HepG2 (cell line): ENCODE data around the gene AFAP1.

Source experiments
- CAMTA2 ChIP-seq: sonication (generic); formaldehyde crosslinking; IDR thresholded peaks from 2 replicates; pipeline ENCODE4 v1.4.0; 2020; ENCODE audit warnings: mild to moderate bottlenecking, missing genetic modification reagents, borderline replicate concordance
- CREM ChIP-seq, 2 experiments: sonication (generic) in 1 of 2; formaldehyde crosslinking in 1 of 2; IDR thresholded peaks; 2 replicates each; pipeline versions ENCODE4 v1.4.0 to v1.6.1; 2016 to 2020; ENCODE audit warnings: antibody characterized with exemption in 1 of 2, mild to moderate bottlenecking in 1 of 2, missing genetic modification reagents in 1 of 2

- TF ChIP-seq CREM (IDR thresholded peaks at IDR 0.05) (no peak), CREM (CRISPR knock-in tag; IDR thresholded peaks at IDR 0.05) (no peak), CAMTA2 (no peak)
Observed at GRCh38 chr4:7708981-7709380, 230.7 kb downstream of the AFAP1 start.
